GM21528 (cell line): ENCODE results near the gene HDDC2.

Experiments used
- ATAC-seq: cut with Tn5 transposase; IDR thresholded peaks from one replicate; pipeline ENCODE4 v1.9.1; 2021; ENCODE audit warnings: mild to moderate bottlenecking, moderate library complexity; ENCODE audit not compliant: unreplicated experiment, low FRiP score

The HDDC2 gene

DNA sequence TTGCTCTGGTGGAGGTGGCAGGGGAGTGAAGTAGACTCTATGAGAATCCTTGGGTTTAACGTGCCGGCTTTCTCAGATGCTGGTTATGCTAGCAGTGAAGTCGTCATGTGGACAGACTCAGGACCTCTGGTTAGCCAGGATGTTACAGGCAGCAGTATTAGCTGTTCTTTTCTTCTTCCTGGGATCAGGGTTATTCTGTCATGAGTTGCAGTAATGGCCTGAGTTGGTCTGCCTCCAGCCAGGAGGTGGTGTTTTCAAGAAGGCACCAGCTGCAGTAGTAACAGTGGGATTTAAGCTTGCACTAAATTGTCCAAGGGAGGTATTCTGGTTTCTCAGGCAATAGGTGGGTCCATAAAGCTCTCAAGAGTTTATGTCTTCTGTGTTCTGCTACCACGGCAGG lies 56.7 kb downstream of the HDDC2 start:
- no peak for ATAC-seq

DNA sequence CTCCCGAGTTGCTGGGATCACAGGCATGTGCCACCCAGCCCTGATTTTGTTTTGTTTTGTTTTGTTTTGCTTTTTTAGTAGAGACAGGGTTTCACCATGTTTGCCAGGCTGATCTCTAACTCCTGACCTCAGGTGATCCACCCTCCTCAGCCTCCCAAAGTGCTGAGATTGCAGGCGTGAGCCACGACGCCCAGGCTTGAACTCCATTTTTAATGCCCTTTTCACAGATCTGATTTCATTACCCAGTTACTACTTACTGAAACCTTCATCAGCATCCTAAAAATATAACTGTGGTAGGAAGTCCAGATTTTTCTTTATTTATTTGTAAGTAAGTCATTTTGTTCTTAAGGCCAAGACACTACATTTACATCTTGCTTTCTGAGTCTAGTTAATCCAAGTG lies 64.0 kb downstream of the HDDC2 start:
- no peak for ATAC-seq

DNA sequence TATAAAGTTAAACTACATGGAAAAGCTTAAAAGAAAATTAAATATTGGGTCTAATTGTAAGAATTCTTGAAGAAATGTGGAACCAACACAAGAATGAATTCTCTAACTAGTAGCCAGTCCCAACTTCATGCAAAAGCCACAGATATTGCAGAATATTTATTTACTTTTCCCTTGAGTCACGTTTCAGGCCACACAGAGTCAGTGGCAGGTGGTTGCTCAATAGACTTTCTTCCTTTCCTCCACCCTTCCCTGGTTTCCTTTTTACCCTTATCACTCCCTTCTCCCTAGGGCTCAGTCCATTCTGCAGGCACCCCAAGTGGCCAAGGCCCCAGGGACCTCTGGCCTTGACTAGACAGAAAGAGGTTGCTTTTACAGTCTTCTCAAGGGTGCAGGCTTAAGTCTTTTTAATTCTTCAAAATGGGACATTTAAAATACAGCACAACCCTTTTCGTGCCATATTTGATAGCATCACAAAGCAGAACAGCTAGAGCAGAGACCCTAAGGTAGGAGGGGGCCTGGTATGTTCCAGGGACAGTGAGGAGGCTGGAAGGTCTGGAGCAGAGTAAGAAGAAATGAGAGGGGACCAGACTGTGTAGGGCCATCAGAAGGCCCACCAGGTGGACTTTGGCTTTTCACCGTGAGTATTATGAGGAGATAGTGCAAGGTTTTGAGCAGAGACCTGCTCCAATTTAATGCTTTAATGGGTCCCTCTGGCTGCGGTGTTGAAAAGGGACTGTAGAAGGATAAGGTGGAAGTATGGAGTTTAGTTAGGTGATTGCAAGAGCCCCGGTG lies 65.0 kb downstream of the HDDC2 start:
- ATAC-seq = no peak

DNA sequence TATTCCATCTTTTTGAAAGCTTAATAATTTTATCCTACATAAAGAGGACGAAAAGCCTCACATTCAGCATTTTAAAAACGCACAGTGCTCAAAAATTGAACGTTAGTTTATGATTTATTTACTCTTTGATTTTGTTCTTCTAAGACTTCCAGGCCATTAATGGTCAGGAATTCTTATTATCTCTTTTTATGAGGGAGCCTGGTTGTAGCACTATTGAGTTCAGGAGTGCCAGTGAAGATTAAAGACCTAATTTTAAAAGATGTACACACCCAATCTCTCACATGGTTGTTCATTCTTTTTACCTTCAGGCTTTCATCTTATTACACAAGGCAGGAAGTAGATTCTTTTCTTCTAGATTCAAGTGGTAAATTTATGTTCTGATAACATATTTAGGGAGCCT lies 68.6 kb downstream of the HDDC2 start:
- ATAC-seq = no peak

DNA sequence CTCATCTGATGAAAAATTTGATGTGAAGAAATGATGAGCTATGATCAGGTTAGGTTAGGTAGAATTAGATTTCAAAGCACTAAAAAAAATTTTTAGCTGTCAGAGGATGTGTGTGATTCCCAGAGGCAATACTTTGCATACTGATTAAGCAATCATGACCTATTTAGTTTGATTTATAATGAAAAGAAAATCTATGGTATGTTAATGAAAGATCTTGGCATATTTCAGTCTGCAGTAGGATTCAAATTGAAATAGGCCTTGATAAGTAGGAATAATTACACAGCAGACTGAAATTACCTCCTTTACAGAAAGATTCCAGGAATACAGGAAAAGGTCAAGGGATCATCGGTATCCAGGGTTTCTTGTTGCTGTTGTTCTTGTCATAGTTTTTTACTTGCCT lies 69.3 kb downstream of the HDDC2 start:
- ATAC-seq = no peak

DNA sequence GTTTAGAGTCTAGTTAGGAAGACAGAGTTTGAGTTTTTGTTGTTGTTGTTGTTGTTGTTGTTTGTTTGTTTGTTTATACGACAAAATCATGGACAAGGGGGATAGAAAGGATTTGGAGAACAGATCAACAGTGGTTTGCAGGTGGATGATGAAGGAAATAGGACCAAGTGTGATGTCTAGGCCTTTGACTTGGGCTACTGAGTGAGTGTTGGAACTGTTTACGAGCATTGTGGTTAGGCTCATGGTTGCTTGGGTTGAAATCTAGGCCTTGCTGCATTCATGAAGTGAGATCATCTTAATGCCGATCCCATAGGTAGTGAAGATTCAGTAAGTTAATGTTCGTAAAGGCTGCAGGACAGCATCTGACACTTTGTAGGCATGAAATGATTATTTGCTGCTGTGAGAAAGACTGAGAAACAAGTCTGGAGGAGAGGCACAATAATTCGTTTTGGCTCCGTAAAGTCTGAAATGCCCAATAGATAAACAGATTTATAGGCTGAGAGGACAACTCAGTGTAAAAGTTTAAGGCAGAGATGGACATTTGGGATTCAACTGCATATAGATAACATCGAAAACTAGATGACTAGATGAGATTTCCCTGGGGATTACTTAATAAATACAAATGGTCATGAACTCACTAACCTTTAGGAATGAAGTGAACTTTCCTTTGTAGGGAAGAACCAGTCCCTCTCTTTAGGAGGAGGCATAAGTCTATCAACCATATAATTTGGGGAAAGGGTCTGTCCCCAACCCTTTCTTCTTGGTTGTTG lies 70.0 kb downstream of the HDDC2 start:
- ATAC-seq = no peak

DNA sequence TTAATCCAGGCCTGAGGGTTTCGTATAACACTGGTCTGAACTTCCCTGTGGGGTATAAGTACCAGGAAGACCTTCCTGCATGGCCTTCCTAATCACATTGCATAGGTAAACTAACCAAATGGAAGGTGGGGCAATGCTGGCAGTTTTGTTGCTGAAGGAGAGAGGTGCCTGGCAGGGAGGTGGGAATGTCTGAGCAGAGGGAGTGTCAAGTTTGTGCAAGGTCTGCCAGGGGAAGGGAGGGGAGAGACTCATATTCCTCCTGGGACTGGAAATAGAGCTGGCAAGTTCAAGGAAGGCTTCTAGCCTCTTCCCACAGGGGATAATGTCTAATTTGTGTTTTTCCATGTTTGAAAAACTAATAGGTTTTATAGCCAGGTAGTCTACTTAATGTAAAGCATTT lies 70.6 kb downstream of the HDDC2 start:
- no peak for ATAC-seq

DNA sequence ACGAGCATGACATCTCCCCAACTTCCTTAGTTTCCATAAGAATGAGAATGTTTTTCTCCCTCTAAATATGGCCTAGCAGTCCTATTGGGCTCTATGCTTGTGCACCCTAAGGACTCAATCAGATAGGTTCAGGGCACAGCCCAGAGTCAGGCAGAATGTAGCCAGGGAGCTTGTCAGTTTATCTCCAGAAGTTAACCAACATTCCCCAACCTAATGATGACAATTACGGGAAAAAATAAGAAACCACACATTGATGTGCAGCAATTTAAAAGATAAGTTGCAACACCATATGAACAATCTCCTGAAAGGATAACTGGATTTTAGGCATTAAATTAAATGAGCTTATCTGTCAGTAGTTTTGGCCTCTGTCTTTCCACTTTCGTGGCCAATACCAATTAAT lies 71.1 kb downstream of the HDDC2 start:
- no peak for ATAC-seq

DNA sequence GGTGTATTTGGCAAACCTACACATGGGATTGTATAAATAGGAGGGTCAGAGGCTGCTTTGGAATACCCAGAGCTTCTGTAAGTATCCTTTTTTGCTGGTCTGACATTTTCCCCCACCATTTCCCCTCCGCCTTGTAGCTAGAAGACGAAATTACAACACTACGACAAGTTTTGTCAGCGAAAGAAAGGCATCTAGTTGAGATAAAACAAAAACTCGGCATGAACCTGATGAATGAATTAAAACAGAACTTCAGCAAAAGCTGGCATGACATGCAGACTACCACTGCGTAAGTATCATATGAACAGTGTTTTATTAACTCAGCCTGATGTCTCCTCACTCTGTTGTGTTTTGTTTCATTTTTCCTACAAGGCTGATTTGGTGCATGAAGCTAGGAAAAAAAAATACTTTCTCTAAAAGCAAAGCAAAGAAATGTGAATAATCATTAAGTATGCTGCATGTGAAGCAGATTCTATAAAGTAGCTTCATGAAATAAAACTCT lies 72.7 kb downstream of the HDDC2 start:
- ATAC-seq = no peak

DNA sequence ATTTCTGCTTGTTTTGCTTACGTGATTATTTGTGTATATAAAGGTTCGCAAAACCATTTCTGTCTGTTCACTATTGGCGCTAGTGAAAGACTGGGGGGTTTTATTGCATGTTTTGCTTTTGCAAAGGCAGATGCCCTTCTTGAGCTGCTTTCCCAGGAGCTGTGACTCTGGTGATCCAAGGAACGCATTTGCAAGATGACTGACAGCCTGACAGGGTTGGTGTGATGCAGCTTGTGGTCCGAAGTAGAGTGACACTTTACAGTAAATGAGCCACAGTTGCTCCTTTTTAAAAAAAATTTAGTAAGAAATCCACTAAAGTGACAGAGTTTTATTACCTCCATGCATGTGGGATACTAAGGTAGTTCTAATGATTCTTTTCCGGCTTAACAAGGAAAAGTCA lies 74.5 kb downstream of the HDDC2 start:
- ATAC-seq = no peak
